HepG2 (cell line): ENCODE results near the gene SEPTIN2. TPM values are rescaled to one million over a fixed set of nuclear protein-coding genes. Genes with fewer than 3 reads are reported as not detected.
A peak's percentile ranks its signal among the peaks of the same experiment; 100 is the strongest.

Experiments
- CREB1 ChIP-seq, 2 experiments: fragments of 450-650 bp in 1 of 2; IDR thresholded peaks; 2 replicates each; pipeline ENCODE4 v1.6.1; 2016 to 2017; ENCODE audit warnings: control low read depth in 1 of 2, mild to moderate bottlenecking in 1 of 2, missing compliant biosample characterization in 1 of 2, missing genetic modification characterization in 1 of 2
- ETV6 ChIP-seq: sonication (generic); formaldehyde crosslinking; conservative IDR thresholded peaks from 2 replicates; pipeline ENCODE4 v1.4.0; 2020; ENCODE audit warnings: missing genetic modification reagents
- FOXO1 ChIP-seq: sonication (generic); formaldehyde crosslinking; IDR thresholded peaks from 2 replicates; pipeline ENCODE4 v1.4.0; 2020; ENCODE audit warnings: missing genetic modification reagents
- MZF1 ChIP-seq: sonication (generic); formaldehyde crosslinking; IDR thresholded peaks from 2 replicates; pipeline ENCODE4 v1.8.1; 2023; ENCODE audit warnings: mild to moderate bottlenecking, missing genetic modification reagents, borderline replicate concordance
- NCOR1 ChIP-seq: fragments of 200-600 bp; sonication (generic); IDR thresholded peaks from 2 replicates; pipeline ENCODE4 v1.7.0; 2017; ENCODE audit warnings: antibody characterized with exemption, low read length, borderline replicate concordance
- NFE2 ChIP-seq: sonication (generic); formaldehyde crosslinking; IDR thresholded peaks from 2 replicates; pipeline ENCODE4 v1.4.0; 2020; ENCODE audit warnings: missing genetic modification reagents
- PAXIP1 ChIP-seq: sonication (generic); formaldehyde crosslinking; conservative IDR thresholded peaks from 2 replicates; pipeline ENCODE4 v1.4.0; 2020; ENCODE audit warnings: mild to moderate bottlenecking, missing genetic modification reagents, moderate library complexity
- PHF5A ChIP-seq: IDR thresholded peaks from one replicate; pipeline ENCODE4 v1.6.1; 2018; ENCODE audit warnings: low read depth, missing genetic modification reagents; ENCODE audit not compliant: unreplicated experiment
- SIN3B ChIP-seq: fragments of 150-350 bp; IDR thresholded peaks from 2 replicates; pipeline ENCODE4 v1.6.1; 2014; ENCODE audit warnings: low read length
- SKIL ChIP-seq: sonication (generic); formaldehyde crosslinking; IDR thresholded peaks from 2 replicates; pipeline ENCODE4 v1.8.0; 2022; ENCODE audit warnings: missing genetic modification reagents, mild to moderate bottlenecking, moderate library complexity, borderline replicate concordance
- TGIF2 ChIP-seq: IDR thresholded peaks from 2 replicates; pipeline ENCODE4 v1.6.1; 2016; ENCODE audit warnings: control low read depth, missing compliant biosample characterization
- ZFX ChIP-seq: sonication (generic); formaldehyde crosslinking; IDR thresholded peaks from 2 replicates; pipeline ENCODE4 v1.4.0; 2020; ENCODE audit warnings: mild to moderate bottlenecking, low read depth, missing genetic modification reagents, moderate library complexity
- ZNF253 ChIP-seq: sonication (generic); formaldehyde crosslinking; IDR thresholded peaks from 2 replicates; pipeline ENCODE4 v1.8.0; 2022; ENCODE audit warnings: mild to moderate bottlenecking, missing genetic modification reagents, borderline replicate concordance
- ZNF512B ChIP-seq: sonication (generic); formaldehyde crosslinking; IDR thresholded peaks from 2 replicates; pipeline ENCODE4 v1.5.1; 2020; ENCODE audit warnings: missing genetic modification reagents, mild to moderate bottlenecking, borderline replicate concordance
- ZNF547 ChIP-seq: sonication (generic); formaldehyde crosslinking; IDR thresholded peaks from 2 replicates; pipeline ENCODE4 v1.5.1; 2020; ENCODE audit warnings: mild to moderate bottlenecking, missing genetic modification reagents
- ZNF556 ChIP-seq: sonication (generic); formaldehyde crosslinking; IDR thresholded peaks from 2 replicates; pipeline ENCODE4 v1.4.0; 2020; ENCODE audit warnings: mild to moderate bottlenecking, missing genetic modification reagents, borderline replicate concordance
- ZNF709 ChIP-seq: sonication (generic); formaldehyde crosslinking; IDR thresholded peaks from 2 replicates; pipeline ENCODE4 v1.5.0; 2020; ENCODE audit warnings: mild to moderate bottlenecking, missing genetic modification reagents
- ZNF749 ChIP-seq: sonication (generic); formaldehyde crosslinking; IDR thresholded peaks from 2 replicates; pipeline ENCODE4 v1.8.0; 2022; ENCODE audit warnings: mild to moderate bottlenecking, missing genetic modification reagents, moderate library complexity, borderline replicate concordance
- ZNF83 ChIP-seq: sonication (generic); formaldehyde crosslinking; IDR thresholded peaks from 2 replicates; pipeline ENCODE4 v1.4.0; 2020; ENCODE audit warnings: missing genetic modification reagents, mild to moderate bottlenecking, borderline replicate concordance
- ZNF850 ChIP-seq: sonication (generic); formaldehyde crosslinking; conservative IDR thresholded peaks from 2 replicates; pipeline ENCODE4 v1.9.0; 2021; ENCODE audit warnings: mild to moderate bottlenecking, missing genetic modification reagents
- ZSCAN22 ChIP-seq: sonication (generic); formaldehyde crosslinking; IDR thresholded peaks from 2 replicates; pipeline ENCODE4 v1.4.0; 2020; ENCODE audit warnings: mild to moderate bottlenecking, missing genetic modification reagents
- ZSCAN31 ChIP-seq: sonication (generic); formaldehyde crosslinking; IDR thresholded peaks from 2 replicates; pipeline ENCODE4 v1.5.0; 2020; ENCODE audit warnings: low read depth, mild to moderate bottlenecking, missing genetic modification reagents
- polyA plus RNA-seq, 8 experiments: library from polyadenylated mRNA; depleted of rRNA in 3 of 8; stranded (reverse) in 7 of 8; unstranded in 1 of 8; fragments of >200 nt; fragmentation: Illumina TruSeq in 4 of 8; extraction: Trizol in 4 of 8; gene quantifications; 2 replicates each; pipeline versions ENCODE4 v1.2.1 to v1.2.3, GENCODE V29; 2011 to 2016; ENCODE audit warnings: low read depth in 4 of 8, missing spikeins in 1 of 8, mixed read lengths in 1 of 8; ENCODE audit not compliant: insufficient read depth in 1 of 8
- total RNA-seq, 5 experiments: library from RNA; depleted of rRNA; stranded (reverse); fragments of >200 nt; fragmentation: Illumina TruSeq; extraction: Trizol; gene quantifications; 2 replicates each; pipeline ENCODE4 v1.2.3, GENCODE V29; 2016; ENCODE audit warnings: low read depth in 1 of 5

Gene SEPTIN2
- total and polyA plus RNA-seq, 2 of the 13 experiments (the other 11 are each of a cell fraction or from before 2014, with no cell fraction given), result 493 to 733 TPM

GRCh38 chr2:241359481-241360045 lies 43.8 kb downstream of the SEPTIN2 start (continued):
- TF ChIP-seq ZNF749 (CRISPR knock-in tag) (no peak), PHF5A (CRISPR knock-in tag) (no peak), ZNF83 (CRISPR knock-in tag) (no peak), SIN3B (no peak), ZNF512B (CRISPR knock-in tag) (no peak), NCOR1 (no peak), ETV6 (CRISPR knock-in tag) (no peak), PAXIP1 (peak; percentile 39; the same call in 1 of the 2 replicates), ZFX (CRISPR knock-in tag) (peak; percentile 83), FOXO1 (CRISPR knock-in tag) (0 out of 2 replicates have a peak, but pooled peaks have one; percentile 43), NFE2 (no peak), CREB1 (IDR thresholded peaks at IDR 0.05) (no peak), CREB1 (CRISPR knock-in tag; IDR thresholded peaks at IDR 0.05) (no peak), ZNF253 (CRISPR knock-in tag) (no peak), ZNF556 (CRISPR knock-in tag) (peak; percentile 79; the same call in 1 of the 2 replicates), MZF1 (CRISPR knock-in tag) (no peak), ZNF547 (peak; percentile 50; the same call in 1 of the 2 replicates), ZNF709 (CRISPR knock-in tag) (no peak), TGIF2 (CRISPR knock-in tag) (0 out of 2 replicates have a peak, but pooled peaks have one; percentile 42), ZSCAN31 (CRISPR knock-in tag) (0 out of 2 replicates have a peak, but pooled peaks have one; percentile 70), ZNF850 (CRISPR knock-in tag) (no peak), ZSCAN22 (CRISPR knock-in tag) (0 out of 2 replicates have a peak, but pooled peaks have one; percentile 47), SKIL (CRISPR knock-in tag) (no peak)
